Fibroblast of lung (primary cell): ENCODE measurements around the gene TSPAN9.

Source experiments
- EZH2 ChIP-seq: IDR thresholded peaks from 2 replicates; pipeline ENCODE4 v1.5.1; 2012; ENCODE audit warnings: low read length, control low read depth, mild to moderate bottlenecking; ENCODE audit errors: missing control alignments
- TF ChIP-seq, protein P1 (sequence below), 2 donors: IDR thresholded peaks in 1 of 2; conservative IDR thresholded peaks in 1 of 2; 1 replicate in 1 of 2; 2 replicates in 1 of 2; pipeline ENCODE4 v1.5.1; 2011 to 2012; ENCODE audit warnings: low read length in 2 of 2, control low read depth in 1 of 2, inconsistent platforms in 1 of 2, low read depth in 1 of 2, mild to moderate bottlenecking in 1 of 2

DNA sequence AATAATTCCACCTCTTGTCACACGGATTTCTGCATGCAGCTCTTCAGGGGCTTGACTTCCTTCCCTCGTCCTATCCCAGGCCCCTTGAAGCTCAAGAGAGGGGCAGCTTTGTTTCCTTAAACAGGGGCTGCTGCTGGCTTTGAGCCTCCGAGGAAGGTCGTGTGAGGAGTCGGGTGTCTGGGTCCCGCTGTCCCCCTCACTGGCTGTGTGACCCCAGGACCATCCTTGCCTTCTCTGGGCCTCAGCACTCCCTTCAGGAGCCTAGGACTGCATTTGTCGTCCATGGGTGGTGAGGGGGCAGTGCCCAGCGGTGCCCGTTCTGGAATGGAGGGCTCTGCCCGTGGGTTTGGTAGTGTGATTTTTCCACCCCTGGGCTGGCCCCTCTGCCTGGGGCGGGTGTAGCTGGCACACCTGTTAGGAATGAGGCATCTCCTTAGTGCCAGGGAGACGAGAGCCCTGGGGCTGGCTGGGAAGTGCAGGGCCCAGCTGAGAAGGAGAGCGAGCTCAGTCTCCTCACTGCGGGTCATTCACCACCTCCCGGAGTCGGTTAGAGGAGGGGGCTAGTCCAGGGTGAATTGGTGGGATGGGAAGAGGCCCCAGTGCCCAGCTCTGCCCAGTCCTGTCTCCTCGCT lies 60.8 kb downstream of the TSPAN9 start:
- TF ChIP-seq, protein P1, sequence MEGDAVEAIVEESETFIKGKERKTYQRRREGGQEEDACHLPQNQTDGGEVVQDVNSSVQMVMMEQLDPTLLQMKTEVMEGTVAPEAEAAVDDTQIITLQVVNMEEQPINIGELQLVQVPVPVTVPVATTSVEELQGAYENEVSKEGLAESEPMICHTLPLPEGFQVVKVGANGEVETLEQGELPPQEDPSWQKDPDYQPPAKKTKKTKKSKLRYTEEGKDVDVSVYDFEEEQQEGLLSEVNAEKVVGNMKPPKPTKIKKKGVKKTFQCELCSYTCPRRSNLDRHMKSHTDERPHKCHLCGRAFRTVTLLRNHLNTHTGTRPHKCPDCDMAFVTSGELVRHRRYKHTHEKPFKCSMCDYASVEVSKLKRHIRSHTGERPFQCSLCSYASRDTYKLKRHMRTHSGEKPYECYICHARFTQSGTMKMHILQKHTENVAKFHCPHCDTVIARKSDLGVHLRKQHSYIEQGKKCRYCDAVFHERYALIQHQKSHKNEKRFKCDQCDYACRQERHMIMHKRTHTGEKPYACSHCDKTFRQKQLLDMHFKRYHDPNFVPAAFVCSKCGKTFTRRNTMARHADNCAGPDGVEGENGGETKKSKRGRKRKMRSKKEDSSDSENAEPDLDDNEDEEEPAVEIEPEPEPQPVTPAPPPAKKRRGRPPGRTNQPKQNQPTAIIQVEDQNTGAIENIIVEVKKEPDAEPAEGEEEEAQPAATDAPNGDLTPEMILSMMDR (conservative IDR thresholded peaks at IDR 0.05 in 1 of 2, IDR thresholded peaks at IDR 0.05 in 1 of 2; ENCODE audit: low read depth in 1 of 2, low read length in 2 of 2) = no peak
- no peak for TF ChIP-seq EZH2
